B cell (primary cell): ENCODE results near the gene ATXN3L.

Experiments used
- CTCF ChIP-seq: fragments of 200-600 bp; IDR thresholded peaks from one replicate; pipeline ENCODE4 v1.8.0; 2022; ENCODE audit warnings: antibody characterized with exemption, mild to moderate bottlenecking
- EZH2 ChIP-seq: IDR thresholded peaks from 2 replicates; pipeline ENCODE4 v1.6.1; 2012; ENCODE audit warnings: borderline replicate concordance, low read depth, mild to moderate bottlenecking, moderate library complexity, low read length; ENCODE audit not compliant: insufficient read depth, poor library complexity, severe bottlenecking

GRCh38 chrX:13307041-13307440 is 12.8 kb downstream of the ATXN3L start:
- TF ChIP-seq CTCF (no peak), EZH2 (no peak)
